ENCODE data around the gene ENG.
"Not testable (repeated sequence)": the region's sequence is repeated elsewhere in the genome, so short reads cannot be mapped to it uniquely, and the experiment has no call there.

ENG gene

DNA sequence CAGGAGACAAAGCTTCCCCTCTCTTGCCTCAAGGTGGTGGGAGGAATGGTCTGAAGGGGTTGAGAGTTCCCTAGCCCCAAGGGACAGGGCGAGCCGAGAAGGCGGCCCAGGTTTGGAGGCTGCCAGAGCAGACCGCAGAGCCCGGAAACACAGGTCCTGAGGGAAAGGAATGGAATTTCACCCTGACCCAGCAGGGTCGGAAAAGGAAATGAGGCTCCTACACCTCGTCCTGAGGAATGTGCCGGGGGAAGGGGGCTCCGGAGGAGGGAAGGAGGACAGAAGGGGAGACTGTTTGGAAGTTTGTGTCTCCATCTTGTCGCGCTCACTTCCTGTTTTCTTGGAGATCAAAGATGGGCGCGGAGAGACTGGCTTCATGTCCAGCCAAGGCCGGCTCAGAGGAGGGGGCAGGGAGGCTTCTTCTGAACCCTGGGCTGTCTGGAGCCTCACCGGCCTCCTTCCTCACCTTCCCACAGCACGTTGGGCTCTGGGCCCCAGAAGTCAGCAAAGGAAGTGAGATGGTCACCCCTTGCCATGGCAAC lies 9.6 kb downstream of the ENG start:
- in situ Hi-C loops (cut with HindIII; ENCODE audit: low sequenced_read_pairs): no loop called here
- DNase-seq (ENCODE audit: low read depth, low spot score): no peak
- TF ChIP-seq, protein P1, sequence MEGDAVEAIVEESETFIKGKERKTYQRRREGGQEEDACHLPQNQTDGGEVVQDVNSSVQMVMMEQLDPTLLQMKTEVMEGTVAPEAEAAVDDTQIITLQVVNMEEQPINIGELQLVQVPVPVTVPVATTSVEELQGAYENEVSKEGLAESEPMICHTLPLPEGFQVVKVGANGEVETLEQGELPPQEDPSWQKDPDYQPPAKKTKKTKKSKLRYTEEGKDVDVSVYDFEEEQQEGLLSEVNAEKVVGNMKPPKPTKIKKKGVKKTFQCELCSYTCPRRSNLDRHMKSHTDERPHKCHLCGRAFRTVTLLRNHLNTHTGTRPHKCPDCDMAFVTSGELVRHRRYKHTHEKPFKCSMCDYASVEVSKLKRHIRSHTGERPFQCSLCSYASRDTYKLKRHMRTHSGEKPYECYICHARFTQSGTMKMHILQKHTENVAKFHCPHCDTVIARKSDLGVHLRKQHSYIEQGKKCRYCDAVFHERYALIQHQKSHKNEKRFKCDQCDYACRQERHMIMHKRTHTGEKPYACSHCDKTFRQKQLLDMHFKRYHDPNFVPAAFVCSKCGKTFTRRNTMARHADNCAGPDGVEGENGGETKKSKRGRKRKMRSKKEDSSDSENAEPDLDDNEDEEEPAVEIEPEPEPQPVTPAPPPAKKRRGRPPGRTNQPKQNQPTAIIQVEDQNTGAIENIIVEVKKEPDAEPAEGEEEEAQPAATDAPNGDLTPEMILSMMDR (IDR thresholded peaks at IDR 0.05; ENCODE audit: low read depth, low read length): no peak
- H3K4me3 ChIP-seq (ENCODE audit: low read depth, low read length): no peak overlapping the region

- in situ Hi-C loops (cut with HindIII; ENCODE audit: low sequenced_read_pairs): no loop called here
- no peak for DNase-seq (ENCODE audit: low read depth, low spot score)
- TF ChIP-seq, protein P1 (IDR thresholded peaks at IDR 0.05; ENCODE audit: low read depth, low read length): no peak
- H3K4me3 ChIP-seq (ENCODE audit: low read depth, low read length): no peak overlapping the region
Measured at GRCh38 chr9:127841087-127841835, 13.2 kb downstream of the ENG start.

- peak; percentile 90 for DNase-seq (ENCODE audit: low read depth, low spot score)
- no peak overlapping the region for H3K4me3 ChIP-seq (ENCODE audit: low read depth, low read length)
- in situ Hi-C loops (cut with HindIII; ENCODE audit: low sequenced_read_pairs): no loop called here
- TF ChIP-seq, protein P1 (IDR thresholded peaks at IDR 0.05; ENCODE audit: low read depth, low read length): no peak
Measured at GRCh38 chr9:127838375-127839078, 15.9 kb downstream of the ENG start.

GRCh38 chr9:127837346-127837745 lies 17.1 kb downstream of the ENG start:
- DNase-seq (ENCODE audit: low read depth, low spot score): peak; percentile 25
- in situ Hi-C loops (cut with HindIII; ENCODE audit: low sequenced_read_pairs): no loop called here
- TF ChIP-seq, protein P1 (IDR thresholded peaks at IDR 0.05; ENCODE audit: low read depth, low read length): no peak
- H3K4me3 ChIP-seq (ENCODE audit: low read depth, low read length): no peak overlapping the region

DNA sequence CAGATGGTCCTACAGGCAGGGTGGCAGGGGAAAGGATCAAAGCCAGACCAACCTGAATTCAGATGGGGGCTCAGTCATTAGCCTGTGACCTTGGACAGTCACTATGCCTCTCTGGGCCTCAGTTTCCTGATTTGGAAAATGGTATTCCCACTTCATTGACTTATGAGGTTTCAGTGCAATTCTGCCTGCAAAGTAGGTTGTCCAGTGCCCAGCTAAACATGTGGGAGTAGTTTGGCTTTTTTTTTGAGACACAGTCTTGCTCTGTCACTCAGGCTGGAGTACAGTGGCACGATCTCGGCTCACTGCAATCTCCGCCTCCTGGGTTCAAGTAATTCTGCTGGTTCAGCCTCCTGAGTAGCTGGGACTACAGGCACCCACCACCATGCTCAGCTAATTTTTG lies 17.9 kb downstream of the ENG start:
- H3K4me3 ChIP-seq (ENCODE audit: low read depth, low read length); DNase-seq (ENCODE audit: low read depth, low spot score); in situ Hi-C loops (cut with HindIII; ENCODE audit: low sequenced_read_pairs): not testable (repeated sequence)

GRCh38 chr9:127835991-127836516 lies 18.4 kb downstream of the ENG start:
- TF ChIP-seq, protein P1 (IDR thresholded peaks at IDR 0.05; ENCODE audit: low read depth, low read length): no peak
- H3K4me3 ChIP-seq (ENCODE audit: low read depth, low read length): no peak overlapping the region
- in situ Hi-C loops (cut with HindIII; ENCODE audit: low sequenced_read_pairs): no loop called here
- peak; percentile 65 for DNase-seq (ENCODE audit: low read depth, low spot score)

GRCh38 chr9:127833555-127833954 lies 20.9 kb downstream of the ENG start:
- no peak overlapping the region for H3K4me3 ChIP-seq (ENCODE audit: low read depth, low read length)
- TF ChIP-seq, protein P1 (IDR thresholded peaks at IDR 0.05; ENCODE audit: low read depth, low read length): no peak
- in situ Hi-C loops (cut with HindIII; ENCODE audit: low sequenced_read_pairs): no loop called here
- DNase-seq (ENCODE audit: low read depth, low spot score): no peak
